NCI-H748 (cell line): Measurements from ENCODE around the gene RPS21.
A peak's percentile ranks its signal among the peaks of the same experiment; 100 is the strongest.

Source experiments
- DNase-seq: peaks from one replicate; lab custom pipeline; 2025; ENCODE audit not compliant: unreplicated experiment; lab: John Stamatoyannopoulos, UW

Gene RPS21

GRCh38 chr20:62377064-62377461 is 9.8 kb upstream of the RPS21 start:
- no peak for DNase-seq

GRCh38 chr20:62377615-62378178 is 9.2 kb upstream of the RPS21 start:
- no peak for DNase-seq

DNA sequence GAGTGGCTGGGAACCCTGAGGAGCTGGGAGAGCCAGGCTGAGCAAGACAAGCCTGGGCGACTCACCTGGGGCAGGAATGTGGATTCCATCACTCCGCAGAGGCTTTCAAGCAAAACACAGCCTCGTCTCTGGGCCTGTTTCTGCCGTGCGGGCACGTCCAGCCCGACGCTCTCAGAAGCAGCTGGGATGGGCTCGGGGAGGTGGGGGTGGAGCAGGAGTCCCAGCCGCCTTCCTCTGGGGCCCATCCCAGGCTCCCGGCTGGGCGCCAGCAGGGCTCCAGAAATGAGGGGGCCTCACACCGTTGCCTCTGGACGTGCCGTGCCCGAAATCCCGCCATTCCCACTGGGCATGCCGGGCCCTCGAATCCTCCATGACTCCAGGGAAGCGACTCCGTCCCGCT is 8.7 kb upstream of the RPS21 start:
- no peak for DNase-seq

GRCh38 chr20:62381202-62381797 is 5.6 kb upstream of the RPS21 start:
- DNase-seq = no peak

GRCh38 chr20:62381842-62382241 is 5.1 kb upstream of the RPS21 start:
- DNase-seq = no peak

- peak; percentile 68 for DNase-seq
These were observed 4.4 kb upstream of the RPS21 start for GRCh38 chr20:62382306-62383198.

DNA sequence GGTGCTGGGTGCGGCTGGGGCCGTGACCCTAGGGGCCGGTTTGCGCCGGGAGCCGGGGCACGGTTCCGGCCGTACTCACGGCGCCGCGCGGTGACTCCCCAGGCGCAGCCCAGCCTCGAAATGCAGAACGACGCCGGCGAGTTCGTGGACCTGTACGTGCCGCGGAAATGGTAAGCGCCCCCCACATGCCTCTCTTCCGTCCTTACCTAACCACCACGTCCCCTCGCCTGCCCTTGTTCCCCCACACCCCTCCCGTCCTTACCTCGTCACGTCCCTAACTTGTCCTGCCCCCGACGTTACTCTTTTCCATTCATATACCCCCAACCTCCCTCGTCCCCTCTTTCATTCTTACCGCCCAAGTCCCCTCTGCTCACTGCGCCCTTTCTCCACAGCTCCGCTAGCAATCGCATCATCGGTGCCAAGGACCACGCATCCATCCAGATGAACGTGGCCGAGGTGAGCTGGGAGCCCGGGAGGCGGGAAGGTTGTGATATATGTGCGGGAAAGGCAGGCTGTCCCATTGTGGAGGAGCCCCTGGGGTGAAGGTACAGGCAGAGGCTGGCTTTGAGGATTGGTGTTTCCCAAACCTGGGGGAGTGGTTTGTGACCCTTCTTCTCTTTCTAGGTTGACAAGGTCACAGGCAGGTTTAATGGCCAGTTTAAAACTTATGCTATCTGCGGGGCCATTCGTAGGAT is 463 bp downstream of the RPS21 start:
- no peak for DNase-seq

DNA sequence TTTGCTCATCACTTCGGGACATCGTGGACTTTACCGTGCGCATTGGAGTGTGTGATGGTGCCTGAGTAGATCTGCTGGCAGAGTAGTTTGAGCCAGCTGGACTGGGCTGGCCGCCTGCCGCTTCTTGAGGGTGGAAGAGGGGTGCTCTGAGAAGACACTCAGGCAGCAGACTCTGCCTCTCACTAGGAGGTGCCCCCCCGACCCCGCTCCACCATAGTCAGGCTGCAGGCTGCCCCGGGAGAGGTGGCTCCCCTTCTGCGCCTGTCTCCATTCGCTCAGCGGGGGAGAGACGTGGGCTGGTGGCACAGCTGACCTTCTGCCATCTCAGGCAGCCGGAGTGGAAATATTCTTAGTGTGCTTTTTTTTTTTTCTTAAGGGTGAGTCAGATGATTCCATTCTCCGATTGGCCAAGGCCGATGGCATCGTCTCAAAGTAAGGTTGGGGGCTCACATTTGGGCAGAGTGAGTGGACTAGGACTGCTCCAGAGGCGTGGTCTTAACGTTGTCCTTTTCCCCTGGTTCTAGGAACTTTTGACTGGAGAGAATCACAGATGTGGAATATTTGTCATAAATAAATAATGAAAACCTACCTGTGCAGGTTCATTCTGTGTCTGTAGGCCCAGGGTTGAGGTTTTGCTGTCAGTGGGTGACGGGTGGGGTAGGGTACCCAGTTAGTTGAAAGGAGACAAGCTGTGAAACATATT is 1.2 kb downstream of the RPS21 start:
- DNase-seq = no peak

- DNase-seq = no peak
These were observed 2.1 kb downstream of the RPS21 start for GRCh38 chr20:62388839-62389600.

- no peak for DNase-seq
These were observed 2.7 kb downstream of the RPS21 start for GRCh38 chr20:62389601-62390087.

DNA sequence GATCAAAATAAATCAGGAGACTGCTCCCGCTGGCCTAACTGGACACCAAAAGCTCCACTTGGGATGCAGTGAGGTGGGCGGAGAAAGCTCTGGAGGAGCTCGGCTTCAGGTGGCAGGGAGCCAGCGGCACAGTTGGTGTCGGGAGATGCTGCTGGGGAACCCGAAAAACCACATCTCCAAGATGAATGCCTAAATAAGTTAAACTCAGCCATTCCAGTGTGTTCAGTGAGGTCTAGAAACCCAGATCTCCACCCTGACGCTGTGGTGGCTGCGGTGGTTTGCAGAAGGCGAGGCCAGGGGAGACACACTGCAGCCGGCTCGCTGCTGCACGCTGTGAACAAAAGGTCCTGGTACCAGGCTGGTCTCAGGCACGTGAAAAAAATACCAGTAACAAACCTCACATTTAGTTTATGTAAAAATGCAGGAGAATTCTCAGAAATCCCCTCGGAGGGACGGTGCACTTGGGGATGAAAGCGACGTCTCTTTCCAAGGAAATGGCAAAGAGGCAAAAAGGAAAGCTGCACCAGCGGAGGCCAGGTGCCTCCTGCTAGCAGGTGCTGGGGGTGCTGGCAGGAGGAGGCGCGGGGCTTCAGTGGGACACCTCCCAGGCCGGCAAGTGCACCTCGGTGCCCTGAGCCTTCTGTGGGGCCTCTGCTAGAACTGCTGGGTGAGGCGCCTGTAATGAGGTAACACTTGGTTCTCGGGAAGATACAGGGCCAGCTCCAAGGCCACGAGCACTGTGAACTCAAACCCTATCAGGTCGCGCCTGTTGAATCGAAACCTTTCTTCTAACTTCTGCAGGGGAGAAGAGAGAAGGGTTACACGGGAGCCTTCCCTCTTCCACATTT is 3.6 kb downstream of the RPS21 start:
- no peak for DNase-seq

GRCh38 chr20:62391165-62392076 is 4.5 kb downstream of the RPS21 start:
- DNase-seq = no peak

DNA sequence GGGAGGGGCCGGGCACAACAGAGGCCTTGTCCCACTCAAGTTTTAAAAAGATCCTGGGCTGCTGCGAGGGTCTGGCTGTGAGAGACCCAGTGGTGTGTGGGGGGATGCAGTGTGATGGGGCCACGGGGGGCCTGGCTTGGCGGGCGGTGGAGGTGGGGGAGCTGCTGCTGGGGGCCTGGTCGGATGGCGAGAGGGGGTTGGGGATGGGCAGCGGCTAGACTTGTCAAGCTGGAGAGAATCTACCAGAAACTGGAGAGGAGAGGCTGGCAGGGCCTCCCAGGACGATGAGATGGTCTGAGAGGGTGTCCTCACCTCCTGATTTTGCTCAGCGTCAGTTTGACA is 5.1 kb downstream of the RPS21 start:
- DNase-seq = no peak

- no peak for DNase-seq
These were observed 5.9 kb downstream of the RPS21 start for GRCh38 chr20:62392621-62393334.

- no peak for DNase-seq
These were observed 6.4 kb downstream of the RPS21 start for GRCh38 chr20:62393335-62393665.

GRCh38 chr20:62393830-62394229 is 6.9 kb downstream of the RPS21 start:
- DNase-seq = no peak

DNA sequence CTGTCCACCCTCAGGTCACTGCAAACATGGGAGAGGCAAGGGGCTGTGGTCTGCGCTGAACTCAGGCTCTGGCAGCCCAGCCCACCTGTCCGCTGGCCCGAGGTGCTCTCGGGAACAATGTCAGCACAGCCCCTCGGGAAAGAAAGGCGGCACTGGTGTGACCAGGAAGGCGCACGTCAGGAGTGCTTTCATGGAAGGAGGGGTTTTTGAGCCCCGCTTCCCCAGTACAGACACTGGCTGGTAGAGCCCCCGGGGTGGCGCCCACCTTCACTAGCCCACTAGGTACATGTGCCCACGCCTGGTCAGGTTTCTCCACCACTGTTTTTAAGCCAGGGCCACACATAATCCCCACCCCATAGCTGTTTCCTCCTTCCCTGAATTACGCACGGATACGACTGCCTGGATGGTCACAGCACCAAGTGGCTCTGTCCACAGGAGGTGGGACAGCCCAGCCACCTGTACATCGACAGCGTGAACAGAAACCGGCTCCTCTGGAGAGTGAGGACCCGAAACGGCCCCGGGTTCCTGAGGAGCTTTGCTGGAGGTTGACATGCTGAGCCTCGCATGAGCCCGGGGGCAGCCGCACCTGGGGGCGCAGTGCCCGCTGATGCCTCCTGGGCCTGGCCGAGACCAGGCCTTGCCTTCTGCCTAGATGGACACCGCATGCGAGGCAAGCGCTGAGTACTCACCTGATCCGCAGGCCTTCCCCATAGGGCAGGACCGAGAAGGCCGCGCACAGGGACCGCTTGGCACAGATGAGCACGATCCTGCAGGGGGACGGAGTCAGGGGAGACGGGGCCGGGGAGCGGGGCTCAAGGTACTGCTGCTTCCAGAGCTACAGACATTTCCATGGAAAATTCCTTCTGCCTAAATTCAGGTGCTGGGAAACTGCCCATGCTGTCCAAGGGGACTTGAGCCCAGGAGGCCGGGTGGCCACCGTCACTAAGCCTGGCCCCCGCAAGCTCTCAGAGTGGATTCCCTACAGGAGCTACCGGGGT is 7.6 kb downstream of the RPS21 start:
- no peak for DNase-seq
